ENCODE data around the gene SYT8. TPM values are rescaled to one million over a fixed set of nuclear protein-coding genes. Genes with fewer than 3 reads are reported as not detected.
"Not testable (repeated sequence)": the region's sequence is repeated elsewhere in the genome, so short reads cannot be mapped to it uniquely, and the experiment has no call there.

SYT8 gene
- total RNA-seq, 2 donors from 2014 or later, result 3.4 to 3.6 TPM

- Histone ChIP-seq H3K4me1 (ENCODE audit: control insufficient read depth in 1 of 2, low read depth in 2 of 2) (no peaks in the 10 kb centered on the region), H3K36me3 (no peaks in the 10 kb centered on the region), H3K27ac (no peak overlapping the region), H3K4me3 (no peak overlapping the region), H3K9me3 (no peaks in the 10 kb centered on the region), H3K27me3 (replicated peaks; ENCODE audit: insufficient read depth) (no peaks in the 10 kb centered on the region)
- no peak for TF ChIP-seq CTCF (IDR thresholded peaks at IDR 0.05)
- no peak for DNase-seq (ENCODE audit: low spot score)
- ATAC-seq (ENCODE audit: insufficient number of reproducible peaks, low FRiP score, low read depth), result no peak
Measured at GRCh38 chr11:1793081-1793480, 41.7 kb upstream of the SYT8 start.

GRCh38 chr11:1796413-1797011 lies 38.3 kb upstream of the SYT8 start:
- no peak for TF ChIP-seq CTCF (IDR thresholded peaks at IDR 0.05)
- no peak overlapping the region for H3K27ac ChIP-seq
- no peaks in the 10 kb centered on the region for H3K27me3 ChIP-seq (replicated peaks; ENCODE audit: insufficient read depth)
- no peaks in the 10 kb centered on the region for H3K36me3 ChIP-seq
- ATAC-seq (ENCODE audit: insufficient number of reproducible peaks, low FRiP score, low read depth) (no peak), DNase-seq (ENCODE audit: low spot score) (no peak)
- H3K9me3 ChIP-seq, result no peaks in the 10 kb centered on the region
- H3K4me1 ChIP-seq (ENCODE audit: control insufficient read depth in 1 of 2, low read depth in 2 of 2), result no peaks in the 10 kb centered on the region
- H3K4me3 ChIP-seq, result no peak overlapping the region

GRCh38 chr11:1797391-1798125 lies 37.2 kb upstream of the SYT8 start:
- TF ChIP-seq CTCF (IDR thresholded peaks at IDR 0.05), result no peak
- no peaks in the 10 kb centered on the region for H3K36me3 ChIP-seq
- ATAC-seq (ENCODE audit: insufficient number of reproducible peaks, low FRiP score, low read depth) (no peak), DNase-seq (ENCODE audit: low spot score) (no peak)
- no peaks in the 10 kb centered on the region for H3K27me3 ChIP-seq (replicated peaks; ENCODE audit: insufficient read depth)
- no peaks in the 10 kb centered on the region for H3K9me3 ChIP-seq
- H3K4me1 ChIP-seq (ENCODE audit: control insufficient read depth in 1 of 2, low read depth in 2 of 2), result no peaks in the 10 kb centered on the region
- no peak overlapping the region for H3K4me3 ChIP-seq
- no peak overlapping the region for H3K27ac ChIP-seq

- H3K27me3 ChIP-seq (replicated peaks; ENCODE audit: insufficient read depth), result no peaks in the 10 kb centered on the region
- no peaks in the 10 kb centered on the region for H3K36me3 ChIP-seq
Measured at GRCh38 chr11:1803246-1803645, 31.5 kb upstream of the SYT8 start.

GRCh38 chr11:1803835-1804519 lies 30.8 kb upstream of the SYT8 start:
- DNase-seq (ENCODE audit: low spot score); H3K4me1 ChIP-seq (ENCODE audit: control insufficient read depth in 1 of 2, low read depth in 2 of 2); ATAC-seq (ENCODE audit: insufficient number of reproducible peaks, low FRiP score, low read depth); H3K36me3 ChIP-seq; H3K27ac ChIP-seq; H3K9me3 ChIP-seq; H3K4me3 ChIP-seq; H3K27me3 ChIP-seq (replicated peaks; ENCODE audit: insufficient read depth): not testable (repeated sequence)

More at GRCh38 chr11:1803246-1803645, 31.5 kb upstream of the SYT8 start:
- no peak for TF ChIP-seq CTCF (IDR thresholded peaks at IDR 0.05)
- DNase-seq (ENCODE audit: low spot score), result no peak
- Histone ChIP-seq H3K27ac (no peak overlapping the region), H3K9me3 (no peaks in the 10 kb centered on the region), H3K4me1 (ENCODE audit: control insufficient read depth in 1 of 2, low read depth in 2 of 2) (no peaks in the 10 kb centered on the region), H3K4me3 (no peak overlapping the region)
- ATAC-seq (ENCODE audit: insufficient number of reproducible peaks, low FRiP score, low read depth), result no peak
